ENCODE data around the gene APOO.

Gene APOO

DNA sequence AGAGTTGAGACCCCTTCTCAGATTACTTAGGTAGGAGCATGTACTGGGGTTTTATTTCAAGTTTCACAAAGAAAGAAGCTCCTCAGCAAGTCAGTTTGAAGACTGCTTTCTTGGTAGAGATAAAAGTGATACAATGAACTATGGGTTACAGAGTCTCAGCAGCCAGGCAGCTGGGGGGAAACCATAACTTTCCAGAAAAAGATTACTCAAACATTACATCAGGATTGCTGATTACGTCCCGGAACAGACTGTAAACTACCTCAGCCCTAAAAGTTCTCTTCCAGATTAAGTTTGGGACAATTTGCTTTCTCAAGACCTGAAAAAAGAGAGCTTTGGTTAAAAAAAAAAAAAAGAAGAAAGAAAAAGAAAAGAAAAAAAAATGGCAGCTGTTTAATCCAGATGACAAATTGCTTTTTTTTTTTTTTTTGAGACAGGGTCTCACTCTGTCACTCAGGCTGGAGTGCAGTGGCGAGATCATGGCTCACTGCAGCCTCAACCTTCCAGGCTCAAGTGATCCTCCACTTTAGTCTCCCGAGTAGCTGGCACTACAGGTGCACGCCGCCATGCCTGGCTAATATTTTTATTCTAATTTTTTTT lies 108.2 kb downstream of the APOO start:
- H3K9me3 Mint-ChIP-seq = no peaks in the 10 kb centered on the region
- H3K36me3 Mint-ChIP-seq = no peaks in the 10 kb centered on the region
- H3K4me3 Mint-ChIP-seq = no peak overlapping the region
- no peak for ATAC-seq
- peaks cover 6% of the 10 kb centered on the region for H3K4me1 Mint-ChIP-seq
- H3K27ac Mint-ChIP-seq = no peak overlapping the region
- H3K27me3 Mint-ChIP-seq = no peaks in the 10 kb centered on the region

DNA sequence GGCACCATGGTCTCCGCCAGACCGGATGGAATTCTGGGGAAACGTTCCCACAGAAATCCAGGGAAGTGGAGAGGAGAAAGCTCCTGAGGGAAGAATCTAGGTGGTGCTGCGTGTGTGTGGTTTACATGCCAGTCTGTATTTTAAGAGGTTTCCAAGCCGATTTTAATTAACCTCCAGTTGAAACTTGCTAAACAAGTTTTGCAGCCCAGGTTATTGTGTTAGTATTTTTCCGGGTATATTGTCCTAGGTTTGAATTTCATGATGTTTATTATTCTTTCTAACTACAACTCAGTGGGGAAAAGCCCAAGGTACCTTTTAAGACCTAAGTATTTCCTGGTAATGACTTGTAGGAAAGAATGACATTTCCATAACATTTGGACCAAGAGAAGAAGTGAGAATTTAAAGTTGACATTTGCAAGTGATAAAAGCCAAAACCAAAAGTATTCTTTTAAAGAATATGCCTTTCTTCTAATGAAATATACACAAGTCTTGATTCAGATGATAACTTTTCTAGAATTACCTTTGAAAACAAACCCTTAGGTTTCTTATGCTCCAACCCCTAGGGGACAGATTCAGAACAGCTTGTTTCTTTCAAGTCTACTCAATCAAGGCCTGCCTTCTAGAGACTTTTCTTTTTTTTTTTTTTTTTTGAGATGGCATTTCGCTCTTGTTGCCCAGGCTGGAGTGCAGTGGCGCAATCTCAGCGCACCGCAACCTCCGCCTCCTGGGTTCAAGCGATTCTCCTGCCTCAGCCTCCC lies 110.2 kb downstream of the APOO start:
- H3K27ac Mint-ChIP-seq = no peak overlapping the region
- no peaks in the 10 kb centered on the region for H3K4me1 Mint-ChIP-seq
- H3K9me3 Mint-ChIP-seq = no peaks in the 10 kb centered on the region
- H3K27me3 Mint-ChIP-seq = no peaks in the 10 kb centered on the region
- ATAC-seq = no peak
- H3K4me3 Mint-ChIP-seq = no peak overlapping the region
- H3K36me3 Mint-ChIP-seq = no peaks in the 10 kb centered on the region

DNA sequence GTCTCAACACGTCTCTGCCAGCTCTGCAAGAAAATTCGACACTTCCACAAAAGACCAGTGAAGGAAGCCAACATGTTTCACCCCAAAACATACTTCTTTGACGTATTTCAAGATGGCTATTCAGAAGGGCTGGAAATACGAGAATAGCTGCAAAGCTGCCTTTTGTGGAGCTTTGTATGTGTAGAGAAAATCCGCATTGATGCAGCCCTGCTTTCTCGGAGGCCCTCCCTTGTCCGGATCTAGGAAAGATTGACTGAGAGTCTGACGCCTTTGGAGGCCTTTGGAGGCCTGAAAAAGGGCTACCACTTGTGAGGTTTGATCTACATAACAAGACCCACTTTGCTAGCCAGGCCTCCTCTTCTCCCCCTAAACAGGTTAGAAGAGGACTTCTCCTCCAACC lies 112.5 kb downstream of the APOO start:
- Mint-ChIP-seq H3K4me1 (no peaks in the 10 kb centered on the region), H3K27ac (no peak overlapping the region), H3K4me3 (no peak overlapping the region), H3K9me3 (no peaks in the 10 kb centered on the region), H3K36me3 (no peaks in the 10 kb centered on the region), H3K27me3 (no peaks in the 10 kb centered on the region)
- ATAC-seq = no peak

DNA sequence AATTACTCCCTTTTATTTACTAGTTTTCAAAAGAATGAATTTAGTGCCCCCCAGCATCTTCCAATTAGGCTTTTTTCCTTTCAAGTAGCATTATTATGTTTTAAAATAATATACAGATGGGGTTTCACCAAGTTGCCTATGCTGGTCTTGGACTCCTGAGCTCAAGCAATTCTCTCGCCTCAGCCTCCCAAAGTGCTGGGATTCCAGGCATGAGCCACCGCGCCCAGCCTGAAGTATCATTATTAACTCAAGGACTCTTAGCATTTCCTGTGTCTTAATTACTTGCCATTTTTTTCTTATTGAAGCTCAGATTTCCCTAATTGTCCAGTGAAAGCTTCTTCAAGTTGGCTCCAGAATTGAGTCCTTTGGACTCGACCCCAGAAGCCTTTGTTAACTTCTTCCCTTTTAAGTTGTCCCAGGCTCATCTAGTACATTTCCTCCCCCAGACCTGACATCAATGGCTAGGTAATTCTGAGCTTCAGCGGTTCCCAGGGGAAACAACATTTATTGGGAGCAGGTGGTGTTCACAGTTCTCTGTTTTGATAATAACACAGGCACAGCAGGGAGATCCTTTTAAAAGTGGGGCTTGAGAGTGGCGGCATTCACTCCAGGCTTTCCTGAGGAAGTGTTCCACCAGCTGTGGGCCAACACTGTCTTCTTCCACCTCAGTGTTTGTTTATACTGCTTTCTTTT lies 114.7 kb downstream of the APOO start:
- H3K4me1 Mint-ChIP-seq = no peaks in the 10 kb centered on the region
- H3K9me3 Mint-ChIP-seq = no peaks in the 10 kb centered on the region
- H3K4me3 Mint-ChIP-seq = no peak overlapping the region
- no peaks in the 10 kb centered on the region for H3K36me3 Mint-ChIP-seq
- no peaks in the 10 kb centered on the region for H3K27me3 Mint-ChIP-seq
- no peak overlapping the region for H3K27ac Mint-ChIP-seq
- ATAC-seq = no peak

DNA sequence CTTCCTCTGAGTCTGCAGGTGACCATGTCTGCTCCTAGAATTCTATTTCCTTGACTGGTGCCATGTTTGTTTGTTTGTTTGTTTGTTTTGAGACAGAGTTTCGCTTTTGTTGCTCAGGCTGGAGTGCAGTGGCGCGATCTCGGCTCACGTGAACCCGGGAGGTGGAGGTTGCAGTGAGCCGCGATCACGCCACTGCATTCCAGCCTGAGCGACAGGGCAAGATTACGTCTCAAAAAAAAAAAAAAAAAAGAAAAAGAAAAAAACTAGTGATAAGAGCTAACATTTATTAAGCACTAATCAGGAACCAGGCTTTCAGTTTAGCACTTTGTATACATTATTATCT lies 117.6 kb downstream of the APOO start:
- Mint-ChIP-seq H3K27me3 (no peaks in the 10 kb centered on the region), H3K4me1 (peaks cover 5% of the 10 kb centered on the region), H3K36me3 (peaks cover 5% of the 10 kb centered on the region), H3K9me3 (no peaks in the 10 kb centered on the region), H3K4me3 (no peak overlapping the region), H3K27ac (no peak overlapping the region)
- no peak for ATAC-seq

DNA sequence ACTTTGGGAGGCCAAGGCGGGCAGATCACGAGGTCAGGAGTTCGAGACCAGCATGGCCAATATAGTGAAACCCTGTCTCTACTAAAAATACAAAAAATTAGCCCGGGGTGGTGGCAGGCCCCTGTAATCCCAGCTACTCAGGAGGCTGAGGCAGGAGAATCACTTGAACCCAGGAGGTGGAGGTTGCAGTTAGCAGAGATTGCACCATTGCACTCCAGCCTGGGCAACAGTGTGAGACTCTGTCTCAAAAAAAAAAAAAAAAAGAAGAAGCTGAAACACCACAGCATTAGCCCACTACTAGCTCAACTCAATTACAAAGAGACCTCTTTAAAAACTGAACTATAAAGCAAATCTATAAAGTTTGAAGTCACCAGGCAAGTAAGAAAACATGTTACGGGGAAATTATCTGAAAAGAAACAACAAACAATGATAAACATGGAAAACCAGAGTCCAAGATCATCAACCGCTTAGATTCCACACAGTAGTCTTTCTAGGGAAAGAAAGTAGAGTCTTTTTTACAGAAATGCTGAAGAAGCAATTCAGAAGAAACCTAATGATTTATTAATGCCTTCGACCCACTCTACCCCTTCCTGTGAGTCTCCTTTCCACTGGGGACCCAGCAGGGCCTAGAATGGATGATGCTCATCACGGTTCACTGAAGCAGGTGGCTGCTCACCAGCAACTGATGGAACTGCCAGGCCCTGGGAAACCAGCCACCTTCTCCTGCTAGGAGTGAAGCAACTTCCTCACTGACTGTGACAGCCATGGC lies 118.2 kb downstream of the APOO start:
- Mint-ChIP-seq H3K36me3 (peaks cover 10% of the 10 kb centered on the region), H3K9me3 (no peaks in the 10 kb centered on the region), H3K4me3 (no peak overlapping the region), H3K4me1 (peaks cover 10% of the 10 kb centered on the region), H3K27ac (no peak overlapping the region), H3K27me3 (no peaks in the 10 kb centered on the region)
- no peak for ATAC-seq

DNA sequence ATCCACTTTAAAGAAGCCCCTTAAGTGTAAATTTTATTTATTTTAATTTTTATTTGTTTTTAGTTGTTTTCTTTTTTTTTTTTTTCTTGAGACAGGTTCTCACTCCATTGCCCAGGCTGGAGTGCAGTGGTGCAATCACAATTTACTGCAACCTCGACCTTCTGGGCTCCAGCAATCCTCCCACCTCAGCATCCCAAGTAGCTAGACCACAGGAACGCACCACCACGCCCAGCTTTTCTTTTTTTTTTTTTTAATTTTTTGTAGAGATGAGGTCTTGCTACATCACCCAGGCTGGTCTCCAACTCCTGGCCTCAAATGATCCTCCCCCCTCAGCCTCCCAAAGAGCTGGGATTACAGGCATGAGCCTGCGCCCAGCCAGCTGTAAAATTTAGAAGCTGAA lies 118.8 kb downstream of the APOO start:
- peaks cover 16% of the 10 kb centered on the region for H3K4me1 Mint-ChIP-seq
- H3K27me3 Mint-ChIP-seq = no peaks in the 10 kb centered on the region
- no peaks in the 10 kb centered on the region for H3K9me3 Mint-ChIP-seq
- no peak overlapping the region for H3K27ac Mint-ChIP-seq
- no peak for ATAC-seq
- H3K4me3 Mint-ChIP-seq = no peak overlapping the region
- H3K36me3 Mint-ChIP-seq = peaks cover 16% of the 10 kb centered on the region

DNA sequence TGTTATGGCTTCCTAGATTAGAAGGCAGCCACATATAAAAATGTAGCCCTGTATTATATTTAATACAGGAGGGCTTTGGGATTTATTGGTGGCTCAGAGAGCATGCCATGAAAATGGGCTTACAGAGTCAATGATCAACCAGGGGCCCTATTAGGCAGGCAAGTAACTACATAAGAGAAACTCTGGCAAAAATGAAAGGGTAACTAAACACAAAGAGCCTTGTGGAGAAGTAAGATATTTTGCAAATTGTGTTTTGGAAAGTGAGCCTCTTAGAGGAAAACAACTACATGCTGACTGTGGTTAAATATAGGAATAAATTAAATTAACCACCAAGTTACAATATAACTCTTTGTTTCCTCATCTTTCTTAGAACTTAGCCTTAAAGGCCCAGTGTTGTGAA lies 119.2 kb downstream of the APOO start:
- no peak for ATAC-seq
- H3K9me3 Mint-ChIP-seq = no peaks in the 10 kb centered on the region
- no peaks in the 10 kb centered on the region for H3K27me3 Mint-ChIP-seq
- peaks cover 20% of the 10 kb centered on the region for H3K36me3 Mint-ChIP-seq
- peaks cover 20% of the 10 kb centered on the region for H3K4me1 Mint-ChIP-seq
- no peak overlapping the region for H3K27ac Mint-ChIP-seq
- H3K4me3 Mint-ChIP-seq = no peak overlapping the region

DNA sequence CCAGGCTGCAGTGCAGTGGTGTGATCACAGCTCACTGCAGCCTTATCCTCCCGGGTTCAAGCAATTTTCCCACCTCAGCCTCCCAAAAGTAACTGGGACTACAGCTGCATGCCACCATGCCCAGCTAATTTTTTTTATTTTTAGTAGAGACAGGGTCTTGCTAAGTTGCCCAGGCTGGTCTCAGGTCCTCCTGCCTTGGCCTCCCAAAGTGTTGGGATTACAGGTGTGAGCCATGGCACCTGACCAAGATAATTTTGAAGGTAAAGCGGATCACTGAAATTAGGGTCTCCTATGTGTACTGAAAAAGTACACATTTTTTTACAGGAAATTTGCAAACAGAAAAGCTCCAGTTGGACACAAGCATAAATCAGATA lies 120.0 kb downstream of the APOO start:
- Mint-ChIP-seq H3K9me3 (no peaks in the 10 kb centered on the region), H3K36me3 (peaks cover 20% of the 10 kb centered on the region), H3K27ac (no peak overlapping the region), H3K4me1 (peaks cover 23% of the 10 kb centered on the region), H3K27me3 (no peaks in the 10 kb centered on the region), H3K4me3 (no peak overlapping the region)
- no peak for ATAC-seq

DNA sequence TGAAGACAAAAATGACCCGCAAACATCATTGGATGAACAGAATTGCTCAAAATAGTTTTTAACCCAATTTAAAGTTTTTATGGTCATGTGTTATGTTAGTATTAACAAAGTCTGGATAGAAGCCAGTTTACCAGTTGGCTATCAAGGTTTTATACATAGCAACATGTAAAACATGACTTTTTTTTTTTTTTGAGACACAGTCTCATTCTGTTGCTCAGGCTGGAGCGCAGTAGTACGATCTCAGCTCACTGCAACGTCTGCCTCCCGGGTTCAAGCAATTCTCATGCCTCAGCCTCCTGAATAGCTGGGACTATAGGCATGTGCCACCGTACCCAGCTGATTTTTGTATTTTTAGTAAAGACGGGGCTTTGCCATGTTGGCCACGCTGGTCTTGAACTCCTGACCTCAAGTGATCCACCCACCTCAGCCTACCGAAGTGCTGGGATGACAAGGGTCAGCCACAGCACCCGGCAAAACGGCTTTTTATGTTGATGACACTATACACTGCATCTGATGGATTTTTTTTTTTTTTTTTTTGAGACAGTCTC lies 121.4 kb downstream of the APOO start:
- Mint-ChIP-seq H3K9me3 (no peaks in the 10 kb centered on the region), H3K36me3 (peaks cover 20% of the 10 kb centered on the region), H3K4me1 (peaks cover 31% of the 10 kb centered on the region), H3K4me3 (peak overlapping the region; percentile 15), H3K27me3 (no peaks in the 10 kb centered on the region), H3K27ac (no peak overlapping the region)
- ATAC-seq = no peak

DNA sequence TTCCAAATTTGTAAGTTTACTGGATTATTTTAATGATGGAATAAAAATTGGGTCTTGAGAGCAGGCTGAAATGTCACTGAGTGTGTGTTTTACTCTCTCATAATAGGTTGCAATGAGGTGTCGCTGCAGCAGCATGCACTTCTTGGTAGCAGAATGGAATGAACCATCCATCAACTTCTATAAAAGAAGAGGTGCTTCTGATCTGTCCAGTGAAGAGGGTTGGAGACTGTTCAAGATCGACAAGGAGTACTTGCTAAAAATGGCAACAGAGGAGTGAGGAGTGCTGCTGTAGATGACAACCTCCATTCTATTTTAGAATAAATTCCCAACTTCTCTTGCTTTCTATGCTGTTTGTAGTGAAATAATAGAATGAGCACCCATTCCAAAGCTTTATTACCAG lies 122.2 kb downstream of the APOO start:
- H3K27me3 Mint-ChIP-seq = no peaks in the 10 kb centered on the region
- no peak for ATAC-seq
- H3K4me3 Mint-ChIP-seq = peak overlapping the region; percentile 97
- H3K4me1 Mint-ChIP-seq = peaks cover 31% of the 10 kb centered on the region
- peaks cover 20% of the 10 kb centered on the region for H3K36me3 Mint-ChIP-seq
- H3K27ac Mint-ChIP-seq = no peak overlapping the region
- H3K9me3 Mint-ChIP-seq = no peaks in the 10 kb centered on the region

DNA sequence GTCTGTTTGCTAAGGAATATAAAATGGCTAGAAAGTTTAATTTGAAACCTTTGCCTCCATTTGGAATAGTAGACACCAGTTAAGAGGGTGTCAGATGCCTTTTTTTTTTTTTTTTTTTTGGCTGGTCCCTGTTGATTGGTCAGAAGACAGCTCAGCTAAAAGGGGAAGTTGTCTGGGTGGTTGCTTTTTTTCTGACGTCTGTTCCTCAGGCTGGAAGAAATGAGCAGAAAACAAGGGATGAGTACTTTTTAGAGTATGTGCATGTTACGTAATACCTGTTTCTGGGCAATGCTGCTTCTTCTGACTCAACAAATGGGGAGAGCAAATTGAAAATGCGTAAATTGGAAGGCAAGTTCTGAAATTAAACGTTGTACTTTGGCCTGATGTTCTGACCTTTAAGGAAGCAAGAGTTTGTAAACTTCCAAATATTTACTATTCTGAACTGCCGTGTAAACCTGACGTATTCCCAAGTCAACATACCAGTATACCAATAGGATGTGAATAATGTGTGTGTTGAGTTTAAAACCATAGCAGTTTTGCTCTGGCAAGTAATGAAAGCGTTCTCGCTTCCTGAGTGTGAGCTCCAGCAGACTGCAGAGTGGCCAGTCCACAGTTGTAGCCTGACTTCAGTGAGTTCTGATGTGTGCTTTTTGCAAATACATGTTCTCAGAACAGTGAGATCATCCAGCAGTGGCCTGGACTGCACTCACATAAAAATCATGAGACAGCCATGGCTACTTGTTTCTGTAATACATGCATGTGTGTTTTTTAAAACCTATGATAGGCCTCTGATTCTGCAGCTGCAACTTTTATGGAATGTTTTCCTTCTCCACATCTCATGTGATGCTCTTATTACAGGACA lies 123.0 kb downstream of the APOO start:
- H3K9me3 Mint-ChIP-seq = no peaks in the 10 kb centered on the region
- no peak for ATAC-seq
- H3K27me3 Mint-ChIP-seq = no peaks in the 10 kb centered on the region
- peaks cover 20% of the 10 kb centered on the region for H3K36me3 Mint-ChIP-seq
- peak overlapping the region; percentile 94 for H3K27ac Mint-ChIP-seq
- H3K4me3 Mint-ChIP-seq = peak overlapping the region; percentile 97
- peaks cover 31% of the 10 kb centered on the region for H3K4me1 Mint-ChIP-seq

DNA sequence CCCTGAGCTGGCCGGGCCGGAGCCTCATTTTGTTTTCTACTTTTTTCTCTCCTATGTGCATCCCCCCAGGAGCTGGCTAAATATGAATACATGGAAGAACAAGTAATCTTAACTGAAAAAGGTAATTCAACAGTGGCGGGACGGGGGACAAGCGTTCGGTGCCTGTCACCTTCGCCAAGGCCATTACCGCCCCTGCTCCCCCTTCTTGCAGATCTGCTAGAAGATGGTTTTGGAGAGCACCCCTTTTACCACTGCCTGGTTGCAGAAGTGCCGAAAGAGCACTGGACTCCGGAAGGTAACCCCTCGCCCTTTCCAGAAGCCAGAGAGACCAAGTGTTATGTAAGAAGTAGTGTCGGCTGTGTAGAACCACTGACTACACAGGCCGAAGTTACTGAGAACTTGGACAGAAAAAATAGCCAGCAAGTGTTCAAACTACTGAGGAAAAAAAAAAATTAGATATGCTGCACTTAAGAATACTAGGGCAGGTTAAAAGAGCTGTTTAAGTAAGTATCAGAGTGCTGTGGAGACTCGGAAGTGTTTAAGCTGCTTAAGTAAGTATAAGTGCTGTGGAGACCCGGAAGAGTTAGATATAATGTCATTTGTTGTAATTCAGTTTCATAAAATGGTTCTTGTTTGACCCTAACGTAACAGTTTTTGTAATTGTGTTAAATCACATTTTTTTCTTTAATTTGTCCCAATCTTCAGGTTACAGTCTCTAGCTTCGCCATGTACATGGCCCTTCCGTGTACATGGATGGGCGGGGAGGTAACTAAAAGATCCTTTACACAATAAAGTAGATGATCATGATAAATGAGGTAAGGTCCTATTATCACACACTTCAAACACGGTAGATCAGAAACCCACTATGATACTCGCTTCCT lies 123.9 kb downstream of the APOO start:
- peaks cover 31% of the 10 kb centered on the region for H3K4me1 Mint-ChIP-seq
- no peaks in the 10 kb centered on the region for H3K27me3 Mint-ChIP-seq
- H3K36me3 Mint-ChIP-seq = peaks cover 20% of the 10 kb centered on the region
- H3K9me3 Mint-ChIP-seq = no peaks in the 10 kb centered on the region
- peak overlapping the region; percentile 94 for H3K27ac Mint-ChIP-seq
- H3K4me3 Mint-ChIP-seq = peak overlapping the region; percentile 97
- ATAC-seq = no peak

Data from stimulated activated memory B cell treated with anti-CD40 and anti-IgM and Interleukin-4, amounts not matched to agents 10 μg/mL and 1 μg/mL and 100 μg/mL, for 72 hours (primary cell).